Peyer's patch (tissue), 4 donors: Measurements from ENCODE around the gene HDAC4.

Experiments
- POLR2A ChIP-seq, 2 donors: fragments of 450-650 bp; IDR thresholded peaks; one replicate each; pipeline ENCODE4 v1.5.1; 2017; ENCODE audit warnings: antibody characterized with exemption in 2 of 2, mild to moderate bottlenecking in 2 of 2, moderate library complexity in 2 of 2
- TF ChIP-seq, protein P1 (sequence below), 6 experiments: fragments of 450-650 bp in 4 of 6; fragments of 200-600 bp in 2 of 6; sonication (generic) in 1 of 6; IDR thresholded peaks; one replicate each; pipeline ENCODE4 v1.5.1; 2017 to 2019; ENCODE audit warnings: antibody characterized with exemption in 6 of 6, mild to moderate bottlenecking in 3 of 6, moderate library complexity in 1 of 6

DNA sequence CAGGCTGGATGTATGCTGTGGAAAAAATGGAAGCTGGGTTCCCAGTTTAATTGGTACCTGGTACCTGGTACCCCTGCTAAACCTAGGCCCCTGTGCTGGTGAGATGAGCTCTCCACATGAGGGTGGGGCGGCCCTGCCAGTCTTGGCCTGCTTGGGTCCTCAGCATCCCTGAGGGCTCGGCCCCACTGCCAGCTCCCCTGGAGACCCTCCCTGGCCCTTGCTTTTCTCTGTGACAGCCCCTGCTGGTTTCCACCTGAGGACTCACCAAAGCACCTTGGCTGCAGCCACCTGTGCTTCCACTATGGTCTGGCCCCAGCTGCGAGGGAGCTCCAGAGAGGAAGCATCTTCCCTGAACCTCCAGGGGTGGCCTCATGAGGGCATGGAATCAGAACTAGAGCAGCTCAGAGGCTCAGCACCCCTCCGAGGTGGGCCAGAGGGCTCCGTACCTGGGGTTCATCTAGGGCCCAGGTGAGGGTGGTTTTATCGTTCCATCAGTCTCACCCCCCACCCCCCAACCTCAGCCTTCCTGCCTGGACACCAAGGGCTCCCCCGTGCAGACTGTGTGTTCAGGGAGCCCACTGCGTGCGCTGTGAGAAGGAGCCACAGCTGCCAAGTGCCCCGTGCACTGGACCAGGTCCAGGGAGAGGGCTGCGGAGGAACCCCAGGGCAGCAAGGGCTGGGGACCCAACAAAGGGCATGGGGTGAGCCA lies 23.7 kb upstream of the HDAC4 start:
- TF ChIP-seq, protein P1, sequence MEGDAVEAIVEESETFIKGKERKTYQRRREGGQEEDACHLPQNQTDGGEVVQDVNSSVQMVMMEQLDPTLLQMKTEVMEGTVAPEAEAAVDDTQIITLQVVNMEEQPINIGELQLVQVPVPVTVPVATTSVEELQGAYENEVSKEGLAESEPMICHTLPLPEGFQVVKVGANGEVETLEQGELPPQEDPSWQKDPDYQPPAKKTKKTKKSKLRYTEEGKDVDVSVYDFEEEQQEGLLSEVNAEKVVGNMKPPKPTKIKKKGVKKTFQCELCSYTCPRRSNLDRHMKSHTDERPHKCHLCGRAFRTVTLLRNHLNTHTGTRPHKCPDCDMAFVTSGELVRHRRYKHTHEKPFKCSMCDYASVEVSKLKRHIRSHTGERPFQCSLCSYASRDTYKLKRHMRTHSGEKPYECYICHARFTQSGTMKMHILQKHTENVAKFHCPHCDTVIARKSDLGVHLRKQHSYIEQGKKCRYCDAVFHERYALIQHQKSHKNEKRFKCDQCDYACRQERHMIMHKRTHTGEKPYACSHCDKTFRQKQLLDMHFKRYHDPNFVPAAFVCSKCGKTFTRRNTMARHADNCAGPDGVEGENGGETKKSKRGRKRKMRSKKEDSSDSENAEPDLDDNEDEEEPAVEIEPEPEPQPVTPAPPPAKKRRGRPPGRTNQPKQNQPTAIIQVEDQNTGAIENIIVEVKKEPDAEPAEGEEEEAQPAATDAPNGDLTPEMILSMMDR (IDR thresholded peaks at IDR 0.05): no peak
- no peak for TF ChIP-seq POLR2A (IDR thresholded peaks at IDR 0.05)
